HEK293T (cell line): Measurements from ENCODE around the gene CHTF18.

ENCODE experiments used
- BHLHE40 ChIP-seq: fragments of 450-650 bp; IDR thresholded peaks from 2 replicates; pipeline ENCODE4 v1.6.1; 2016; ENCODE audit warnings: mild to moderate bottlenecking, moderate library complexity, borderline replicate concordance
- CTBP1 ChIP-seq: fragments of 450-650 bp; IDR thresholded peaks from 2 replicates; pipeline ENCODE4 v1.6.1; 2016; ENCODE audit warnings: borderline replicate concordance
- FOXA1 ChIP-seq: fragments of 450-650 bp; IDR thresholded peaks from 2 replicates; pipeline ENCODE4 v1.6.1; 2016; ENCODE audit warnings: mild to moderate bottlenecking
- FOXK2 ChIP-seq: fragments of 450-650 bp; IDR thresholded peaks from 2 replicates; pipeline ENCODE4 v1.6.1; 2016; ENCODE audit warnings: mild to moderate bottlenecking
- SUZ12 ChIP-seq: fragments of 450-650 bp; IDR thresholded peaks from 2 replicates; pipeline ENCODE4 v1.6.1; 2016; ENCODE audit warnings: mild to moderate bottlenecking
- TARDBP ChIP-seq: fragments of 450-650 bp; IDR thresholded peaks from 2 replicates; pipeline ENCODE4 v1.6.1; 2016
- ZNF384 ChIP-seq: fragments of 450-650 bp; IDR thresholded peaks from 2 replicates; pipeline ENCODE4 v1.6.1; 2016
- TF ChIP-seq, protein P1 (sequence below): fragments of 450-650 bp; IDR thresholded peaks from 2 replicates; pipeline ENCODE4 v1.6.1; 2016

GRCh38 chr16:745739-746138 is 42.7 kb upstream of the CHTF18 start:
- TF ChIP-seq, protein P1, sequence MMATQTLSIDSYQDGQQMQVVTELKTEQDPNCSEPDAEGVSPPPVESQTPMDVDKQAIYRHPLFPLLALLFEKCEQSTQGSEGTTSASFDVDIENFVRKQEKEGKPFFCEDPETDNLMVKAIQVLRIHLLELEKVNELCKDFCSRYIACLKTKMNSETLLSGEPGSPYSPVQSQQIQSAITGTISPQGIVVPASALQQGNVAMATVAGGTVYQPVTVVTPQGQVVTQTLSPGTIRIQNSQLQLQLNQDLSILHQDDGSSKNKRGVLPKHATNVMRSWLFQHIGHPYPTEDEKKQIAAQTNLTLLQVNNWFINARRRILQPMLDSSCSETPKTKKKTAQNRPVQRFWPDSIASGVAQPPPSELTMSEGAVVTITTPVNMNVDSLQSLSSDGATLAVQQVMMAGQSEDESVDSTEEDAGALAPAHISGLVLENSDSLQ: no peak
- TF ChIP-seq BHLHE40 (no peak), CTBP1 (no peak), TARDBP (no peak), ZNF384 (no peak), SUZ12 (no peak), FOXK2 (no peak), FOXA1 (no peak)
